GM20431 (cell line): ENCODE data around the gene ZNF280C.
"Not testable (repeated sequence)": the region's sequence is repeated elsewhere in the genome, so short reads cannot be mapped to it uniquely, and the experiment has no call there.

ENCODE experiments used
- in situ Hi-C: fragments of 300-500 bp; cut with MseI, MboI; formaldehyde crosslinking; loops from one replicate; pipeline ENCODE4 v1.15.0; 2020; ENCODE audit warnings: low sequenced_read_pairs; ENCODE audit not compliant: unreplicated experiment

Gene ZNF280C

GRCh38 chrX:130263016-130263415, 5.7 kb downstream of the ZNF280C start:
- in situ Hi-C loops = no loop called here

- in situ Hi-C loops = no loop called here
These were observed 6.5 kb downstream of the ZNF280C start for GRCh38 chrX:130262231-130262630.

- in situ Hi-C loops = no loop called here
These were observed 7.3 kb downstream of the ZNF280C start for GRCh38 chrX:130261296-130261893.

GRCh38 chrX:130260316-130260715, 8.4 kb downstream of the ZNF280C start:
- in situ Hi-C loops = no loop called here

- in situ Hi-C loops = no loop called here
These were observed 14.8 kb downstream of the ZNF280C start for GRCh38 chrX:130253916-130254315.

DNA sequence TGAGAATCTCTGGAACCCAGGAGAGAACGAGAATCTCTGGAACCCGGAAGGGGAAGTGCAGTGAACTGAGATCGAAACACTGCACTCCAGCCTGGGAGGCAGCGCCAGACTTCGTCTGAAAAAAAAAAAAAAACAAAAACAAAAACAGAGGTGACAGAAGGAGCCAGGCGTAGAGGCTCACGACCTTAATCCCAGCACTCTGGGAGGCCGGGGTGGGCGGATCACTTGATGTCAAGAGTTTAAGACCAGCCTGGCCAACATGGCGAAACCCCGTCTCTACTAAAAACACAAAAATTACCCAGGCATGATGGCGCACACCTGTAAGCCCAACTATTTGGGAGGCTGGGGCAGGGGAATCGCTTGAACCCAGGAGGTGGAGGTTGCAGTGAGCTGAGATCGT, 17.0 kb downstream of the ZNF280C start:
- in situ Hi-C loops = no loop called here

GRCh38 chrX:130247996-130248395, 20.7 kb downstream of the ZNF280C start:
- in situ Hi-C loops = no loop called here

GRCh38 chrX:130246084-130246483, 22.6 kb downstream of the ZNF280C start:
- in situ Hi-C loops = no loop called here

GRCh38 chrX:130245441-130245840, 23.3 kb downstream of the ZNF280C start:
- in situ Hi-C loops = no loop called here

GRCh38 chrX:130231184-130231583, 37.5 kb downstream of the ZNF280C start:
- in situ Hi-C loops = not testable (repeated sequence)

DNA sequence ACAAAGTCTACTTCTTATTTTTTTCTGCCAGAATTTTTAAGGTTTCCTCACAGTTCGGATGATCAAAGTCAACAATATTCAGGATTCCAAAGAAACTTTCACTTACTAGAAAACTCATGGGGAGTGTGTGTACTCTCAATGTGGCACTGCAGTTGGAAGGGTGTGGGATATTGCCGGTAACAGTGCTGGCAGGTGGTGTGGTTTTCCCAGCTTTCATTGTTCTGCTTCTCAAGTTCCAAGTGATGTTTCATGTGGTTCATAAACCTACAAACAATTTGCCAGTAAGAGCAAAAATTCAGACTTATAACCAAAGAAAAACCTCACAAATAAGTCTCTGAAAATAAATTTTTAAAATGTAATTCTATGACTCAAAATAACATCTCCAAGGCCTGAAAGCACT, 39.8 kb downstream of the ZNF280C start:
- in situ Hi-C loops = no loop called here

DNA sequence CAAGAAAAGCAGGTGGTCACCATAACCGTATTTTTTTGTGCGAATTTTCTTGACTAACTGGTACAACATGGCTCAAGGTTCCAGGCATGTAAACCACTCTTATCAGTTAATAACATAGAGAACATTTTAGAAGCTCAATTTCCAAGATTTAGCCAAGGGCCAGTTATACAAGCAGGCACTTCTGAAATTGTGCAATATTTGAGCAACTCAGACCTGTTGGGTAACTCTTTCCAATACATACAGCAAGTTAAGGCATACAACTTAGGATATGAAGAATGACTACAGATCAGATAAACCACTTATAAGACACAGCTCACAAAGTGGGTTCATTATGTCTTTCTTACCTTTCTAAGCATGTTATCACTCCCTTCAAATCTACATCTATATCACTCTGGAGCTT, 43.9 kb downstream of the ZNF280C start:
- in situ Hi-C loops = no loop called here

DNA sequence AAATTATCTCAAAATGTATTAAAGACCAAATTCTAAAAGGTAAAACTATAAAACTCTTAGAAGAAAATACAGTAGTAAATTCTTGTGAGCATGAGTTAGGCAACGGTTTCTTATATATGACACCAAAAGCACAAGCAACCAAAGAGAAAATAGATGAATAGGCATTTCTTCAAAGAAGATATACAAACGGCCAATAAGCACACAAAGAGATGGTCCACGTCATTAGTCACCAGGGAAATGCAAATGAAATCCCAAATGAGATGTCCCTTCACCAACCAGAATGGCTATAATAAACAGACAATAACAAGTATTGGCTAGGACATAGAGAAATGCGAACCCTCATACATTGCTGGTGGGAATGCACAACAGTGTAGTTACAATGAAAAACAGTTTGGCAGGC, 52.4 kb downstream of the ZNF280C start:
- in situ Hi-C loops = no loop called here

DNA sequence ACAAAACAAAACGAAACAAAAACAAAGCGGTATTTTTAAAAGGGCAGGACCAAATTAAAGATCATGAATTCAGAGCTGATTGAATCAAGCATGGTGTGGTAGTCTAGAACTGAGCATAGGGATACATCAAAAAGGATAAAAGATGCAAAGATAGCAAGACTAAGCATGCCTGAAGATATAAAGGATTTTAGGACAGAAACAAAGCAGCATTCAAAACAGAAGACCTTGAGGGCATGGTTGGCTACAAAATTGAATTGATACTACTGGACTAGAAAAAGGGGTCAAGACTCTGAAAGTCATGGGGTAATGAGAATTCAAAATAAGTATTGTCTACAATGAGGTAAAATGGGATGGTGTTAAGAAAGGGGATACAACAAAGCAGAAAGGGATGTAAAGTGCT, 55.3 kb downstream of the ZNF280C start:
- in situ Hi-C loops = no loop called here

- in situ Hi-C loops = no loop called here
These were observed 56.3 kb downstream of the ZNF280C start for GRCh38 chrX:130212371-130212770.

GRCh38 chrX:130211415-130212186, 57.1 kb downstream of the ZNF280C start:
- in situ Hi-C loops = no loop called here

- in situ Hi-C loops = no loop called here
These were observed 64.1 kb downstream of the ZNF280C start for GRCh38 chrX:130204647-130205046.

DNA sequence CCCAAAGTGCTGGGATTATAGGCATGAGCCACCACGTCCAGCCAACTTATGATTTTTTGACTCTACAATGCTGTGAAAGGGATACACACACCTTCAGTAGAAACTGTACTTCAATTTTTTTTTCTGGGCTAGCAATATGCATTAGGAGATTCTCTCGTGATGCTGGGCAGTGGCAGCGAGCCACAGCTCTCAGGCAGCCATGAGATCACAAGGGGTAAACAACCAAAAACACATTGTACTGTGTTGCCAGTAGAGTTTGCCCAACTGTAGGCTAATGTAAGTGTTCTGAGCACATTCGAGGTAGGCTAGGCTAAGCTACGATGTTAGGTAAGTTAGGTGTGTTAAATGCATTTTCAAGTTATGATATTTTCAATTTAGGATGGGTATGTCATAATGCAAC, 71.2 kb downstream of the ZNF280C start:
- in situ Hi-C loops = no loop called here

DNA sequence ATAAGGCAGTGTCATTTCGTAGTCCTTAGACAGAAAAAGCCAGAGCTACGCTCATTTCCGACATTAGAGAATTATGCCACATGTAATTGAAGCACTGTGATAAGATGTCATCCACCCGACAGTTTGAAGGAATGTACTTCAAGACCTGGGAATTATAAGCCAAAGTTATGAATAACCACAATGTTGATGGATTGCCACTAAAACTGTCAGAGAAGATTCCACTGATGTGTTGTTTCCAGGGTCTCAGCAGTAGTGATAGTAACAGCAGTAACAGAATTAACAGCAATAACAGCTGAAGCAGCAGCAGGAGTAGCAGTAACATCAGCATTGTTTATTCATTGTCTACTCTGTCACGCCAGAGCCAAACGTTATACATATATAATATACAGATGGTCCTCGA, 72.2 kb downstream of the ZNF280C start:
- in situ Hi-C loops = no loop called here

- in situ Hi-C loops = no loop called here
These were observed 77.9 kb downstream of the ZNF280C start for GRCh38 chrX:130190801-130191200.

GRCh38 chrX:130186651-130187050, 82.0 kb downstream of the ZNF280C start:
- in situ Hi-C loops = no loop called here

DNA sequence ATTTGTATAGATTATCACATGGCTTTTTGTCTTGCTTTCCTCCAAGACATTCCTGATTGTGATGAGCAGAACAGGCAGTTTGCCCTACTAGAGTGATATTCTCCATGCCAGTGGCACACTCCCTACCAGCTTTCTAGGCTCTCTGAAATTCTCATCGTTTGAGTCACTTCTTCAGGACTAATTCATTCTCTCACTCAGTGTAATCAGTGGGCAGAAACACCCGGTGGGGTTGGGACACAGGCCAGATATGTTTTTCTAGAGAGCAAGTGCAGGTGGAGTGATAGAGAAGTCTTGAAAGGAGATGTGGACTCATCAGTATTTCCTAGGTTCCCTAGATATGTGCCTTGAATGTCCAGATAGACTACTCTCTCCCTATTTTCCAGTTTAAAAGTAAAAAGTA, 83.8 kb downstream of the ZNF280C start:
- in situ Hi-C loops = no loop called here
